Fibroblast of lung (primary cell): ENCODE data around the gene HK3.

ENCODE experiments used
- CTCF ChIP-seq, 2 donors: IDR thresholded peaks in 1 of 2; conservative IDR thresholded peaks in 1 of 2; 1 replicate in 1 of 2; 2 replicates in 1 of 2; pipeline ENCODE4 v1.5.1; 2011 to 2012; ENCODE audit warnings: low read length in 2 of 2, control low read depth in 1 of 2, inconsistent platforms in 1 of 2, low read depth in 1 of 2, mild to moderate bottlenecking in 1 of 2
- EZH2 ChIP-seq: IDR thresholded peaks from 2 replicates; pipeline ENCODE4 v1.5.1; 2012; ENCODE audit warnings: low read length, control low read depth, mild to moderate bottlenecking; ENCODE audit errors: missing control alignments

- no peak for TF ChIP-seq CTCF (conservative IDR thresholded peaks at IDR 0.05 in 1 of 2, IDR thresholded peaks at IDR 0.05 in 1 of 2; ENCODE audit: low read depth in 1 of 2, low read length in 2 of 2)
- TF ChIP-seq EZH2, result no peak
Observed at GRCh38 chr5:176890455-176891330, 8.5 kb downstream of the HK3 start.
